A549 (cell line): ENCODE results near the gene LPAR5. TPM values are rescaled to one million over a fixed set of nuclear protein-coding genes. Genes with fewer than 3 reads are reported as not detected.

Experiments
- ATAC-seq, 2 experiments: fragments of 200-7000 bp in 1 of 2; fragments of >200 bp in 1 of 2; cut with Nextera tagmentation in 1 of 2; cut with Tn5 transposase in 1 of 2; 3 replicates each; pipeline versions ENCODE4 v1.8.0 to v1.9.1; 2018 to 2020; ENCODE audit warnings: mild to moderate bottlenecking in 1 of 2, moderate library complexity in 1 of 2
- CTCF ChIA-PET: fragments of 300-600 bp; sonication (Branson Sonifier 250); formaldehyde crosslinking; extraction: SDS; loops from one replicate; lab custom pipeline; 2021; ENCODE audit warnings: antibody characterized with exemption, inconsistent platforms; lab: Yijun Ruan, JAX
- POLR2A ChIA-PET: fragments of 350-600 bp; formaldehyde crosslinking; extraction: SDS; loops from one replicate; lab custom pipeline; 2021; ENCODE audit warnings: antibody characterized with exemption, inconsistent platforms; lab: Yijun Ruan, JAX
- DNase-seq, 2 experiments: peaks; one replicate each; pipeline versions ENCODE4 v3.0.0 to v3.0.0-alpha.2; 2011 to 2016; ENCODE audit warnings: low read depth in 1 of 2, low spot score in 1 of 2
- FAIRE-seq: peaks from 2 replicates; lab custom pipeline; 2011; peaks lifted over from hg19 to GRCh38; lab: Jason Lieb, UNC
- H3K27ac ChIP-seq, 2 experiments: fragments of >200 bp; sonication (Bioruptor Twin); formaldehyde crosslinking; 3 replicates each; pipeline ENCODE4 v1.5.1; 2016 to 2017
- H3K4me1 ChIP-seq: fragments of >200 bp; sonication (Bioruptor Twin); formaldehyde crosslinking; 3 replicates; pipeline ENCODE4 v1.6.1; 2016
- H3K4me2 ChIP-seq: fragments of >200 bp; sonication (Bioruptor Twin); formaldehyde crosslinking; 3 replicates; pipeline ENCODE4 v1.6.1; 2016
- H3K4me3 ChIP-seq: fragments of >200 bp; sonication (Bioruptor Twin); formaldehyde crosslinking; 3 replicates; pipeline ENCODE4 v1.5.1; 2016
- H3K9me3 ChIP-seq: fragments of >200 bp; sonication (Bioruptor Twin); formaldehyde crosslinking; 3 replicates; pipeline ENCODE4 v1.6.1; 2016
- ATOH8 ChIP-seq: fragments of 250-450 bp; sonication (Bioruptor Pico); IDR thresholded peaks from 2 replicates; pipeline ENCODE4 v1.5.0; 2020; ENCODE audit warnings: low read depth, mild to moderate bottlenecking, moderate library complexity
- BCL3 ChIP-seq: fragments of >200 bp; sonication (Bioruptor Twin); formaldehyde crosslinking; IDR thresholded peaks from 3 replicates; pipeline ENCODE4 v1.6.1; 2016
- CHD4 ChIP-seq: fragments of 200-600 bp; sonication (generic); IDR thresholded peaks from 2 replicates; pipeline ENCODE4 v1.6.1; 2016; ENCODE audit warnings: antibody characterized with exemption, mild to moderate bottlenecking, borderline replicate concordance
- ELK1 ChIP-seq: fragments of 150-350 bp; IDR thresholded peaks from 2 replicates; pipeline ENCODE4 v1.6.1; 2014; ENCODE audit warnings: low read depth, mild to moderate bottlenecking, low read length
- HES2 ChIP-seq: fragments of >200 bp; sonication (Bioruptor Twin); formaldehyde crosslinking; IDR thresholded peaks from 2 replicates; pipeline ENCODE4 v1.6.1; 2016
- HMGXB4 ChIP-seq: fragments of 250-450 bp; sonication (Bioruptor Pico); IDR thresholded peaks from 2 replicates; pipeline ENCODE4 v1.5.0; 2021; ENCODE audit warnings: mild to moderate bottlenecking, moderate library complexity, borderline replicate concordance
- KDM1A ChIP-seq: fragments of 200-600 bp; sonication (generic); IDR thresholded peaks from 2 replicates; pipeline ENCODE4 v1.6.1; 2016; ENCODE audit warnings: low read depth, mild to moderate bottlenecking
- KDM5A ChIP-seq: fragments of 200-600 bp; sonication (generic); IDR thresholded peaks from 2 replicates; pipeline ENCODE4 v1.6.1; 2016; ENCODE audit warnings: antibody characterized with exemption, mild to moderate bottlenecking
- MAFK ChIP-seq: fragments of 450-650 bp; IDR thresholded peaks from 2 replicates; pipeline ENCODE4 v1.6.1; 2014; ENCODE audit not compliant: partially characterized antibody
- NPAS2 ChIP-seq: fragments of 250-450 bp; sonication (Bioruptor Pico); IDR thresholded peaks from 2 replicates; pipeline ENCODE4 v1.8.0; 2022; ENCODE audit warnings: mild to moderate bottlenecking, moderate library complexity, borderline replicate concordance
- PBX3 ChIP-seq: IDR thresholded peaks from 2 replicates; pipeline ENCODE4 v1.6.1; 2012
- POLR2AphosphoS2 ChIP-seq: conservative IDR thresholded peaks from 2 replicates; pipeline ENCODE4 v1.6.1; 2012; ENCODE audit warnings: low read length, improper control_type of control experiment, inconsistent platforms
- SMC3 ChIP-seq: fragments of >200 bp; sonication (Bioruptor Twin); formaldehyde crosslinking; IDR thresholded peaks from 3 replicates; pipeline ENCODE4 v1.6.1; 2018; ENCODE audit warnings: inconsistent platforms
- TFCP2L1 ChIP-seq: fragments of 250-450 bp; sonication (Bioruptor Pico); IDR thresholded peaks from 2 replicates; pipeline ENCODE4 v1.5.0; 2021; ENCODE audit warnings: mild to moderate bottlenecking
- ZFP36 ChIP-seq: fragments of 450-650 bp; IDR thresholded peaks from 2 replicates; pipeline ENCODE4 v1.6.1; 2014; ENCODE audit warnings: borderline replicate concordance; ENCODE audit not compliant: partially characterized antibody
- WGBS: methylation state at CpG from one replicate; pipeline ENCODE4 v1.1.6; 2017; ENCODE audit errors: missing lambda C conversion rate; 5-methylcytosine and 5-hydroxymethylcytosine counted together
- polyA plus RNA-seq, 4 experiments: library from polyadenylated mRNA; depleted of rRNA in 3 of 4; stranded (reverse); fragments of >200 nt; fragmentation: RNase III in 1 of 4; extraction: RNeasy Plus Mini Kit Qiagen cat#74134 plus additional on column Dnase treatment in 1 of 4; gene quantifications; 2 replicates in 3 of 4; 3 replicates in 1 of 4; pipeline ENCODE4 v1.2.3, GENCODE V29; 2011 to 2017

LPAR5 gene
- polyA plus RNA-seq, 2 of the 4 experiments (the other 2 are of a cell fraction) = 0.66 to 0.74 TPM

GRCh38 chr12:6643569-6644256 lies 8.0 kb upstream of the LPAR5 start:
- ATAC-seq = no peak
- H3K9me3 ChIP-seq = peaks cover 40% of the 10 kb centered on the region
- no peak for DNase-seq
- ChIA-PET POLR2A (interaction anchor here (0.6 kb wide), 1 partner anchor 46 kb away, joined by 9 read pairs; the partner anchor contains the start of gene ZNF384), CTCF (interaction anchor here (1.1 to 1.7 kb wide), 7 partner anchors 9 to 193 kb away, joined by 3 to 5 read pairs (median 4); partner anchors contain the start of gene MLF2)
- WGBS = 34% methylated on average over 6 of the region's 6 CpGs
- no peak for FAIRE-seq
- H3K4me1 ChIP-seq = no peaks in the 10 kb centered on the region
- TF ChIP-seq ZFP36 (no peak), BCL3 (no peak), SMC3 (no peak), PBX3 (no peak), MAFK (no peak), KDM5A (no peak), HMGXB4 (no peak), TFCP2L1 (CRISPR knock-in tag) (no peak), NPAS2 (CRISPR knock-in tag) (no peak)
- no peak overlapping the region for H3K4me3 ChIP-seq
- no peak overlapping the region for H3K27ac ChIP-seq
- H3K4me2 ChIP-seq = no peak overlapping the region

- ATAC-seq (no peak), FAIRE-seq (no peak), DNase-seq (no peak)
- H3K27ac ChIP-seq = no peak overlapping the region
- WGBS = 29% methylated on average over 4 of the region's 4 CpGs
- H3K9me3 ChIP-seq = peaks cover 28% of the 10 kb centered on the region
- POLR2A ChIA-PET = no interaction called here
- peaks cover 4% of the 10 kb centered on the region for H3K4me1 ChIP-seq
- TF ChIP-seq HES2 (no peak), BCL3 (no peak), KDM1A (no peak), POLR2AphosphoS2 (no peak), ELK1 (no peak), CHD4 (no peak), ATOH8 (CRISPR knock-in tag) (no peak)
- CTCF ChIA-PET = interaction anchor here (0.8 to 1.5 kb wide), 5 partner anchors 11 to 112 kb away, joined by 3 to 4 read pairs (median 3); partner anchors contain the start of gene MLF2
- no peak overlapping the region for H3K4me2 ChIP-seq
- no peak overlapping the region for H3K4me3 ChIP-seq
Measured at GRCh38 chr12:6641131-6641530, 5.4 kb upstream of the LPAR5 start.
